ENCODE measurements around the gene TMEM256.

DNA sequence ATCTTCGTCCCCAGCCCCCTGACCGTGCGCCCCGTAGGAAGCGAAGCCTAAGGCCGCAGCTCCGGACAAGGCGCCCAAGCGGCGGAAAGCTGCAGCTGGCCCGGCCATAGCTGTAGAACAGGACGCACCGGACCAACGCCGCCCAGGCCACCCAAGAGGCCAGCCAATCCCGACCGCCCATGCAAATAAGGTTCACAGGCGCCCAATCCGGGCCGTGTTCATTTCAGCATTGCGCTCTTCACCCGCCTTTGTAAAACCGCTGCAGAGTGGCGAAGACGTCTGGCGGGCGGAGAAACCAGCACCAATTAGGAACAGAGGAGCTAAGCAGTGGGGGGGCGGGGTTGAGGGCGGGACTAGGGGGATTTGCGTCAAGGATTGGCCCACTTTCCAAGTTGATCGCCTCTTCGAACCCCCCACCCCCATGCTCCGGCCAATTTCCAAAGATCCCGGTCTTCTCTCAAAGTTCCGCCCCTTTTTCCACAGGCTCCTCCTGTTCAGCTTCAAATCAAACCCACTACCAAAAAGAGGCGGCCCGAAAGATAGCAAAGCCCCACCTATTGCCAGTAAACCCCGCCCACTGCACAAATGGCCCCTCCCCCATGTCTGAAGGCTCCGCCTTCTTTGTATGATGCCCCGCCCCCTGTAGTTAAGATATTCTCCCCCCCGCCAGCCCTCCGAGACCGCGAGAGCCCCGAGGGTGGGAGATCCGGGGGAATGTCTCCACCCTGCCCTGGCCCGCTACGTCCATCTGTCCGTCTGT lies at the start of gene TMEM256:
- TF ChIP-seq POLR2A (IDR thresholded peaks at IDR 0.05; ENCODE audit: low read length) (peak; percentile 88), EP300 (IDR thresholded peaks at IDR 0.05) (no peak), NFE2L2 (conservative IDR thresholded peaks at IDR 0.05; ENCODE audit: low read length) (no peak), SMC3 (IDR thresholded peaks at IDR 0.05) (no peak), TP53 (CRISPR knock-in tag; IDR thresholded peaks at IDR 0.05) (no peak)
- TF ChIP-seq, protein P1, sequence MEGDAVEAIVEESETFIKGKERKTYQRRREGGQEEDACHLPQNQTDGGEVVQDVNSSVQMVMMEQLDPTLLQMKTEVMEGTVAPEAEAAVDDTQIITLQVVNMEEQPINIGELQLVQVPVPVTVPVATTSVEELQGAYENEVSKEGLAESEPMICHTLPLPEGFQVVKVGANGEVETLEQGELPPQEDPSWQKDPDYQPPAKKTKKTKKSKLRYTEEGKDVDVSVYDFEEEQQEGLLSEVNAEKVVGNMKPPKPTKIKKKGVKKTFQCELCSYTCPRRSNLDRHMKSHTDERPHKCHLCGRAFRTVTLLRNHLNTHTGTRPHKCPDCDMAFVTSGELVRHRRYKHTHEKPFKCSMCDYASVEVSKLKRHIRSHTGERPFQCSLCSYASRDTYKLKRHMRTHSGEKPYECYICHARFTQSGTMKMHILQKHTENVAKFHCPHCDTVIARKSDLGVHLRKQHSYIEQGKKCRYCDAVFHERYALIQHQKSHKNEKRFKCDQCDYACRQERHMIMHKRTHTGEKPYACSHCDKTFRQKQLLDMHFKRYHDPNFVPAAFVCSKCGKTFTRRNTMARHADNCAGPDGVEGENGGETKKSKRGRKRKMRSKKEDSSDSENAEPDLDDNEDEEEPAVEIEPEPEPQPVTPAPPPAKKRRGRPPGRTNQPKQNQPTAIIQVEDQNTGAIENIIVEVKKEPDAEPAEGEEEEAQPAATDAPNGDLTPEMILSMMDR (IDR thresholded peaks at IDR 0.05) = no peak
- TF ChIP-seq, protein P2, sequence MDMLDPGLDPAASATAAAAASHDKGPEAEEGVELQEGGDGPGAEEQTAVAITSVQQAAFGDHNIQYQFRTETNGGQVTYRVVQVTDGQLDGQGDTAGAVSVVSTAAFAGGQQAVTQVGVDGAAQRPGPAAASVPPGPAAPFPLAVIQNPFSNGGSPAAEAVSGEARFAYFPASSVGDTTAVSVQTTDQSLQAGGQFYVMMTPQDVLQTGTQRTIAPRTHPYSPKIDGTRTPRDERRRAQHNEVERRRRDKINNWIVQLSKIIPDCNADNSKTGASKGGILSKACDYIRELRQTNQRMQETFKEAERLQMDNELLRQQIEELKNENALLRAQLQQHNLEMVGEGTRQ (IDR thresholded peaks at IDR 0.05) = no peak
